M059J (cell line): ENCODE data around the gene SMAD7. TPM values are rescaled to one million over a fixed set of nuclear protein-coding genes. Genes with fewer than 3 reads are reported as not detected.
A peak's percentile ranks its signal among the peaks of the same experiment; 100 is the strongest.

Experiments used
- DNase-seq: peaks from one replicate; pipeline ENCODE4 v3.0.0-alpha.2; 2012; ENCODE audit warnings: low read depth
- total RNA-seq: library from RNA; depleted of rRNA; stranded (reverse); fragments of >200 nt; shearing (Covaris generic); gene quantifications from 2 replicates; pipeline ENCODE4 v1.2.3, GENCODE V29; 2014

The SMAD7 gene
- total RNA-seq, 1 experiment from 2014 or later: 19.3 TPM

- peak; percentile 79 for DNase-seq
These were observed 9.5 kb upstream of the SMAD7 start for GRCh38 chr18:48959921-48960920.

- DNase-seq: no peak
These were observed 8.8 kb upstream of the SMAD7 start for GRCh38 chr18:48959551-48959920.

GRCh38 chr18:48958951-48959350 lies 8.2 kb upstream of the SMAD7 start:
- DNase-seq: no peak

GRCh38 chr18:48957616-48958015 lies 6.9 kb upstream of the SMAD7 start:
- DNase-seq: no peak

GRCh38 chr18:48957136-48957535 lies 6.4 kb upstream of the SMAD7 start:
- DNase-seq: no peak

GRCh38 chr18:48956356-48956755 lies 5.6 kb upstream of the SMAD7 start:
- peak; percentile 65 for DNase-seq

GRCh38 chr18:48955830-48956261 lies 5.1 kb upstream of the SMAD7 start:
- peak; percentile 98 for DNase-seq

- DNase-seq: no peak
These were observed 4.4 kb upstream of the SMAD7 start for GRCh38 chr18:48954886-48955819.

GRCh38 chr18:48953104-48953706 lies 2.4 kb upstream of the SMAD7 start:
- no peak for DNase-seq

- DNase-seq: peak; percentile 90
These were observed 1.7 kb upstream of the SMAD7 start for GRCh38 chr18:48952287-48953103.

GRCh38 chr18:48951448-48952286 lies 902 bp upstream of the SMAD7 start:
- peak; percentile 91 for DNase-seq

GRCh38 chr18:48949606-48950535 lies 894 bp downstream of the SMAD7 start:
- DNase-seq: peak; percentile 79

- peak; percentile 81 for DNase-seq
These were observed 1.6 kb downstream of the SMAD7 start for GRCh38 chr18:48949050-48949605.

- peak; percentile 86 for DNase-seq
These were observed 2.4 kb downstream of the SMAD7 start for GRCh38 chr18:48948112-48949049.

GRCh38 chr18:48947560-48947959 lies 3.2 kb downstream of the SMAD7 start:
- peak; percentile 73 for DNase-seq

GRCh38 chr18:48947092-48947491 lies 3.7 kb downstream of the SMAD7 start:
- DNase-seq: no peak

- peak; percentile 89 for DNase-seq
These were observed 4.4 kb downstream of the SMAD7 start for GRCh38 chr18:48946329-48946835.
